Eye (tissue), 1 donor: Measurements from ENCODE around the gene GIGYF2.
"Not testable (repeated sequence)": the region's sequence is repeated elsewhere in the genome, so short reads cannot be mapped to it uniquely, and the experiment has no call there.

Experiments
- DNase-seq: peaks from one replicate; pipeline ENCODE4 v3.0.0-alpha.2; 2015

The GIGYF2 gene

GRCh38 chr2:232697059-232697806 lies at the start of gene GIGYF2:
GIGYF2 (plus strand) TSS chr2:232697331; CDS start chr2:232735198, 37,867 bp downstream.
- peak; percentile 99 for DNase-seq

GRCh38 chr2:232649033-232649432 lies 48.1 kb upstream of the GIGYF2 start:
- DNase-seq = no peak

- peak; percentile 49 for DNase-seq
Measured at GRCh38 chr2:232652505-232652851, 44.7 kb upstream of the GIGYF2 start.

- DNase-seq = no peak
Measured at GRCh38 chr2:232653441-232653840, 43.7 kb upstream of the GIGYF2 start.

GRCh38 chr2:232655392-232655791 lies 41.7 kb upstream of the GIGYF2 start:
- DNase-seq = no peak

- DNase-seq = no peak
Measured at GRCh38 chr2:232658217-232658785, 38.8 kb upstream of the GIGYF2 start.

GRCh38 chr2:232659359-232659758 lies 37.8 kb upstream of the GIGYF2 start:
- DNase-seq = no peak

GRCh38 chr2:232662486-232663260 lies 34.5 kb upstream of the GIGYF2 start:
- no peak for DNase-seq

- no peak for DNase-seq
Measured at GRCh38 chr2:232666051-232666805, 30.9 kb upstream of the GIGYF2 start.

- no peak for DNase-seq
Measured at GRCh38 chr2:232667989-232668583, 29.0 kb upstream of the GIGYF2 start.

- DNase-seq = peak; percentile 24
Measured at GRCh38 chr2:232668805-232669444, 28.2 kb upstream of the GIGYF2 start.

- DNase-seq = no peak
Measured at GRCh38 chr2:232672588-232672987, 24.5 kb upstream of the GIGYF2 start.

- DNase-seq = no peak
Measured at GRCh38 chr2:232674491-232674890, 22.6 kb upstream of the GIGYF2 start.

- DNase-seq = no peak
Measured at GRCh38 chr2:232675381-232675780, 21.8 kb upstream of the GIGYF2 start.

- DNase-seq = no peak
Measured at GRCh38 chr2:232680006-232680405, 17.1 kb upstream of the GIGYF2 start.

- DNase-seq = no peak
Measured at GRCh38 chr2:232681527-232681926, 15.6 kb upstream of the GIGYF2 start.

GRCh38 chr2:232683368-232683767 lies 13.8 kb upstream of the GIGYF2 start:
- no peak for DNase-seq

GRCh38 chr2:232685391-232685790 lies 11.7 kb upstream of the GIGYF2 start:
- DNase-seq = not testable (repeated sequence)

GRCh38 chr2:232687382-232688160 lies 9.6 kb upstream of the GIGYF2 start:
- peak; percentile 14 for DNase-seq

GRCh38 chr2:232688201-232688600 lies 8.9 kb upstream of the GIGYF2 start:
- peak; percentile 5 for DNase-seq

GRCh38 chr2:232689152-232689910 lies 7.8 kb upstream of the GIGYF2 start:
- peak; percentile 55 for DNase-seq
